HG03439 (cell line): ENCODE data around the gene CLCN4.

Source experiments
- ATAC-seq: cut with Tn5 transposase; IDR thresholded peaks from one replicate; pipeline ENCODE4 v1.9.1; 2021; ENCODE audit warnings: mild to moderate bottlenecking, moderate library complexity; ENCODE audit not compliant: unreplicated experiment

Gene CLCN4

DNA sequence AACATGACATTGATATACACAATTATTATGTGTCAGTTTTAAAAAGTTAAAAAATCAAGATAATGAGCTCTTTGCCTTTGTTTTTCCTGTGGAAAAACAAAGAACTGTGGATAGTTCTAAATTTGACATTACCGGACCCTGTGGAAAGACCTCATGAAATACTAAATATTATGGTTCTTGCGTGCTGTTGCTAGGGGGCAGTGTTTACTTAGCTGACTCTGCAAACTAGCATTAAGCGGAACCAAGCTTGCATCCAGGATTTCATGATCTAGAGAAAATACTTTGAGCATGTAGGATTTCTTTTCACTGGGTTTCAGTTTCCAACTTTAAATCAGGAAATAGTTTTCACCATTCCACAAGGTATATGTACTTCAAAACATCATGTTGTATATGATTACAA lies 33.6 kb downstream of the CLCN4 start:
- no peak for ATAC-seq

DNA sequence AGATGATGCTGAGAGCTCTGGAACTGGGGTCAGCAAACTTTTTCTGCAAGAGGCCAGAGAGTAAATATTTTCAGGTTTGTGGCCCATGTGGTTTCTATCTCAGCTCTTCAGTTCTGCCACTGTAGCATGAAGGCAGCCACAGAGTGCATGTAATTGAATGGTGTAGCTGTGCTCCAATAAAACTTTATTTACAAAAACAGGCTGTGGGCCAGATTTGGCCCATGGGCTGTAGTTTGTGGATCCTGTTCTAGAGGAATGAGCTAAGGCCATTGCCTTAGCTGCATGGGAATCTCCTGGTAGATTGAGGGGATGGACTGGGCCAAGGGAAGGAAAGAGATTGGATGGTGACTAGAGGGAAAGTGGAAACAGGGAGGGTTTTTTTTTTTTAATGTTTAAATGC lies 36.8 kb downstream of the CLCN4 start:
- no peak for ATAC-seq

DNA sequence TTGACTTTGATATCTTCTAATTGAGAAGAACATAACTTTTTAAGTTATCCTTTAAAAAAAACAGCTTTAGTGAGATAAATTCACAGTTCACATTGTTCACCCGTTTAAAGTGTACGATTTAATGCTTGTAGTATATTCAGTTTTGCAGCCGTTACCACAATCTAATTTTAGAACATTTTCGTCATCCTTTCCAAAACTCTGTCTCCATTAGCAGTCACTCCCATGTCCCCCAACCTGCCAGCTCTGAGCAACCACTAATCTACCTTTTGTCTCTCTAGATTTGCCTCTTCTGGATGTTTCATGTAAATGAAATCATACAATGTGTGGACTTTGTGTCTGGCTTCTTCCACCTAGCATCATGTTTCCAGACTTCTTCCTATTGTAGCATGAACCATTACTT lies 38.6 kb downstream of the CLCN4 start:
- ATAC-seq: no peak

DNA sequence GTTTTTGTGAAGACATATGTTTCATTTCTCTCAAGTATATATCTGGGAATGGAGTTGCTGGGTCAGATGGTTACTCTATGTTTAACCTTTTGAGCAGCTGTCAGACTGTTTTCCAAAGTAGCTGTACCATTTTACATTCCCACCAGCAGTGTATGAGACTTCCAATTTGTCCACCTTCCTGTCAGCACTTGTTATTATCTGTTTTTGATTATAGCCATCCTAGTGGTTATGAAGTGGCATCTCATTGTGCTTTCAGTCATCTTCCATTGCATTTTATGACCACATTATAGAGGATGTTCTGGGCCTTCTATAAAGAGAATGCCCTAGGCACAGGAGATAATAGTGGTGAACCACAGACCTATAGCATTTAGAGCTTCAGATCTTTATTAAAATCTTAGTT lies 39.2 kb downstream of the CLCN4 start:
- ATAC-seq: no peak

DNA sequence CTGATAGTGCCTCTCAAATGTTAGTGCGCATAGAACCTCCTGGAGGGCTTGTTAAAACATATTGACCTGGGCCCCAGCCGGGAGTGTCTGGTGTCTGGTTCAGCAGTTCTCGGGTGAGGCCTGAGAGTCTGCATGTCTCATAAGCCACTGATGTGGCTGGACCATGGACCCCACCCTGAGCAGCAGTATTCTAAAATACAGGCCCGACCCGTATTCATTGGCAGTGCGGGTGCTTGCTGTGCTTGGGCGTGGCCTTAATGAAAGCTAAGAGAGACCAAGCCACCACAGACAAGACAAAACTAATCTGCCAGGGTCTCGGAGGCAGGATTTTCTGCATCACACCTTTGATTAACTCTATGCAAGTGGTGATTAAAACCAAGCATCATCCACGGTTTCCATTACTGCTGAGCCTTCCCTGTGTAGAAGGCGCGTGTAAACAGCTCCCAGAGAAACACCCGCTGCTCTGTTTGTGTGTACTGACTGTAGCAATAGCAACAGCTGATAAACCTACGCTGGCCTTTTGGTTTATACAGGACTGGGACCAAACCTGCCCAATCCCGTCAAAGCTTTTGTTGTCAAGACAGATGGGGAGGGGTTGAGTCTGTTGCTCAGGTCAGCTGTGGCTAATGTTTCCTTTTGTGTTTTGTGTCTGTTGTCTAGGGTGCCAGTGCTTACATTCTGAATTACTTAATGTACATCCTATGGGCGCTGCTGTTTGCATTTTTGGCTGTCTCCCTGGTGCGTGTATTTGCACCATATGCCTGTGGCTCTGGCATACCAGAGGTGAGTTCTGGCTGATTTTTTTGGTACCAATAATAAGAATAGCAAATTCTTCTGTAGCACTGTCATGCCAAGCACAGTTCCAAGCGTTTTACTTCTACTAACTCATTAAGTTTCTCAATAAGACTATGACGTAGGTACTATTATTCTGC lies 40.8 kb downstream of the CLCN4 start:
- ATAC-seq: no peak

DNA sequence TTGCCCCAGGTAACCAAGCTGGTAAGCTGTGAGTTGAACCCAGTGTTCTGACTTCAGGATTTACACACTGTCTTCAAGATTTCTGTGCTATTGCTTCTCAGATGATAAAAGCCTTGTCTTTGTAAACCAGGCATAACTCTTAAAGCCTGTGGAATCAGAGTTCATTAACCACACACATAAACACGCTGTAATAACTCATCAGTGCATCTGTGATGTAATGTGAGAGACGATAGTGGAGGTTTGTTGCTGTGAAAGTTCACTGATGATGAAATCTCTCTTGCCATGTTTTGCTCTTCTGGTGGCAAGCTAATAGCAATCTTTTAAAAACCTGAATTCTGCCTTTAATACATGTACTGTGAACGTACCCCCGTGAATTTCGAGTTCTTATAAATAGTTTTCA lies 41.5 kb downstream of the CLCN4 start:
- ATAC-seq: no peak

DNA sequence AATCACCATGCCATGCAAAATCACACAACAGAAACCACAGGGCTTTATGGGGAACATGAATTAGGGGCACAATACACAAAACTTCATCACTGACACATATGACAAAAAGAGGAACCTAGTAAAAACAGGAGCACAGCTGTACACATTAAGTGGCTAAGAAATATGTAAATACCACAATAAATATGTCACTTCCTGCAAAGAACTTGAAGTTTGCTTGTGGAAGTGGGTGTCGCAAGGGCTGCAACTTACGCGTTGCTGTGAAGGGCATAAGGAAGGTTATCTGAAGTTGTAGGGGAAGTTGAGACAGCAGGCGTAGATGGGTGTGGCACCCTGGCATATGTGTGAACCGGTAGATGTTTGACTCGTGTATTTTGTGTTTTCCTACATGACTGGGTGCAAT lies 42.4 kb downstream of the CLCN4 start:
- ATAC-seq: peak; percentile 96

DNA sequence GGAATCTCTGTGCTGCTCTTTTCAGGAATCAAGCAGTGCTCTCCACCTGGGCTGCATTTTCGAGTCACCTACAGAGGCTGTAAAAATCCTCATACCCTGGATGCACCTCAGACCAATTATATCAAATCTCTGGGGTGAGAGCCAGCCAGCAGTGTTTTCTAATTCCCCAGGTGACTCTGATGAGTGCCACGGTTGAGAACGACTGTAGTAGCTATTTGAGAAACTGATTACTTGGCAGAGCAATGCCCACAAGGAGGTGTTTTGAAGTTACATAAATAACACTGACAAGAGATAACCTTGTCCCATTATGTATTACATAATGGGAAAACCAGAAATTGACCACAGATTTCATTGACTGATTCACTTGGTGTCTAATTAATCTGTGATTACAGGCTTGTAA lies 46.8 kb downstream of the CLCN4 start:
- no peak for ATAC-seq

DNA sequence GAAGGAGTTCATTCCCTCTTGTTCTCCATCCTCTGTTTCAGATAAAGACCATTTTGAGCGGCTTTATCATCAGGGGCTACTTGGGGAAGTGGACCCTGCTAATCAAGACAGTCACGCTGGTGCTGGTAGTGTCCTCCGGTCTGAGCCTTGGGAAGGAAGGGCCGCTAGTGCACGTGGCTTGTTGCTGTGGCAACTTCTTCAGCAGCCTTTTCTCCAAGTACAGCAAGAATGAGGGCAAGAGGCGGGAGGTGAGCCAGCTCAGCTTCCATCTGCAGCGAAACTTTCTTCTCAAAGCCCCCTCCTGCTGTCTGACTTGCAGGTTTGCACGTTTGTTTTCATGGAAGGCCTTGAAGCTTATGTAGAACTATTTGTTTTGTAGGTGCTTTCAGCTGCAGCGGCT lies 49.5 kb downstream of the CLCN4 start:
- no peak for ATAC-seq

DNA sequence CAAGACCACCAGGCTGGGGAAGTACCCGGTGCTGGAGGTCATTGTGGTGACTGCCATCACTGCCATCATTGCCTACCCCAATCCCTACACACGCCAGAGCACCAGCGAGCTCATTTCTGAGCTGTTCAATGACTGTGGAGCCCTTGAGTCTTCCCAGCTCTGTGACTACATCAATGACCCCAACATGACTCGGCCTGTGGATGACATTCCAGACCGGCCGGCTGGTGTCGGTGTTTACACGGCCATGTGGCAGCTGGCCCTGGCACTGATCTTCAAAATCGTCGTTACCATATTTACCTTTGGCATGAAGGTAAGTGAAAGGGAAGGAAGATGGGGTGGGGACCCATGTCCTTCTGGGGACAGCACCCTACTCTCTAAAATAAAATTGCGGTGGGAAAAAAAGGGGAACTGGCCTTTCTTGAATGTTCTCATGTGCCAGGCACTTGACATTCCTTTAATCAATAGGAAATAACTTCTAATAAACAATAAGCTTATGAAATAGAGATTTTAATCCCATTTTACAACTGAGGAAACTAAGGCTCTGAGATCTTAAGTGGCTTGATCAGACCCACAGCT lies 51.6 kb downstream of the CLCN4 start:
- no peak for ATAC-seq

DNA sequence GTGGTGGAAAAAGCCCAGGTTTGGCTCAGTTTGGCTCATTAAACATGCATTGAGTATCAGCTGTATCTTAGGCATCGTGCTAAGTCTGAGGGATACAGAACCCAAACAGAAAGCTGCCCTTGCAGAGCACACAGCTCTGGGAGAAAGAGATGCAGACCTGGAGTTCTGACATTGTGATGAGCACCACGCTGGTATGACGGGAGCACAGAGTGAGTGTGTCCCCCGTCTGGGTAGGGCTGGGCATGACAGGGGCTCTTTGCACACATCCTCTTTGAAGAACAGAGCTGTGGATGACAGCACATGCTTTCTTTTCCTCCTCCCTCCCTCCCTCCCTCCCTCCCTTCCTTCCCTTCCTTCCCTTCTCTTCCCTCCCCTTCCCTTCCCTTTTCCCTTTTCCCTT lies 52.2 kb downstream of the CLCN4 start:
- ATAC-seq: no peak

DNA sequence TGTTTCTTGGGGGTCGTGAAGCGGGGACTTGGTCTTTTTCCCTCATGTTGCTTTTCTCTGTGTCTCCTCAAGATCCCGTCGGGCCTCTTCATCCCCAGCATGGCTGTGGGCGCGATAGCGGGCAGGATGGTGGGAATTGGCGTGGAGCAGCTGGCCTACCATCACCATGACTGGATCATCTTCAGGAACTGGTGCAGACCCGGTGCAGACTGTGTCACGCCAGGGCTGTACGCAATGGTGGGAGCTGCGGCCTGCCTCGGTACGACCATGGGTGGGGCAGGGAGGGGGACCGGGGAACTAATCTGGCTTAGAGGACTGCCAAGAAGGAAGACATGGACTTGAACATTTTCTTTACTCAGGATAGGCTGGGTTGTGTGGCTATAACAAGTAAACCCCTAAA lies 55.6 kb downstream of the CLCN4 start:
- no peak for ATAC-seq

DNA sequence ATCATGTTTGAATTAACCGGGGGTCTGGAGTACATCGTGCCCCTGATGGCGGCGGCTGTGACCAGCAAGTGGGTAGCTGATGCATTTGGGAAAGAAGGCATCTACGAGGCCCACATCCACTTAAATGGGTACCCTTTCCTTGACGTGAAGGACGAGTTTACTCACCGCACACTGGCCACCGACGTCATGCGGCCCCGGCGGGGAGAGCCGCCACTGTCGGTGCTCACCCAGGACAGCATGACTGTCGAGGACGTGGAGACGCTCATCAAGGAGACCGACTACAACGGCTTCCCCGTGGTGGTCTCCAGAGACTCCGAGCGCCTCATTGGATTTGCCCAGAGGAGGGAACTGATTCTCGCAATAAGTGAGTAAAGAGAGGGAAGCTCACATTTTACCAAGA lies 56.9 kb downstream of the CLCN4 start:
- no peak for ATAC-seq

DNA sequence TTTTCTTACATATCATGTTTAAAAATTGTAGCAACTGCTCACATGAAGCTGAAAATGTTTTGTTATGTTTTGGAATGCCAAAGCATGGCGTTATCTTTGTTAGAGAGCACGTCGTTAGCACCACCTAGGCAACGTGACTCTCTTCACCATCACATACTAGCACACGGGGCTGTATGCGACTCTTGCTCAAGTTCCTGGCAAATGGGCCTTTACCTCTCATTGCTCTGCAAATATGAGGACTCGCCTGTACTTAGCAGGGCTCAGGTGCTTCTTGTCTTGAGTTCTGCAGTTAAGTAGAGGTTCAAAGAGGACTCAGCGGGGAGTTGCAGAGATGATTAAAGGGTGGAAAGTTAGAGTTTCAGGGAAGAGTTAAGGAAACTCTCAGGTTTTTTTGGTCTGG lies 59.4 kb downstream of the CLCN4 start:
- ATAC-seq: no peak

DNA sequence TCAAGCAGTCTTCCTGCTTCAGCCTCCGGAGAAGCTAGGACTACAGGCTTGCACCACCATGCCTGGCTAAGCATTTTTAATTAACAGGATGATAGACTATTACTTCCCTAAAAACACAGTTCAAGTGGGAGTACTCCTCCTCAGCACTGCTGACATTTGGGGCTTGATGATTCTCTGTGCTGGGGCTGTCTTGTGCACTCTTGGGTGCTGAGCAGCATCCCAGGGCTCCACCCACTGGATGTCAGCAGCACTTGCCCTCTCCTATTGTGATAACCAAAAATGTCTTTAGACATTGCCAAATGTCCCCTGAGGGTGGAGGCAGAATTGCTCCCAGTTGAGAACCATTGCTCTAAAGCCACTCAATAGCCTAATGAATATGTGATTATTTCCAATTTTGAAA lies 60.4 kb downstream of the CLCN4 start:
- ATAC-seq: no peak

DNA sequence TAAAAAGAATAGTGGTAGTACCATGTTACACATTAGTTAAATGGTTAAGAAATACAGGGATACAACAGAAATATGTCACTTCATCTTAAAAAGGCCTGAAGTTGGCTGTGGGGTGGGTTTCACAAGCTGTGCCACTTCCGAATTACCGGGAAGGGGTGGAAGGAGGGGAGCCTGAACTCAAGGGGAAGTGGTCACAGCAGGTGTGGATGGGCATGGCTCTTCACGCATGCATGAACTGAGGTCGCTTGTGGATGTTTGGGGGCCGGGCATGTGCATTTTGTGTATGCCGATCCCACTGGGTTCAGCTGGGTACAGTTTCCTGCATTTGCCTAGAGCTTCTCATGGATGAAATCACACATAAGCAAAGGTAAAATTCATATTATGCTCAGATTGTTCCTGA lies 64.9 kb downstream of the CLCN4 start:
- no peak for ATAC-seq

DNA sequence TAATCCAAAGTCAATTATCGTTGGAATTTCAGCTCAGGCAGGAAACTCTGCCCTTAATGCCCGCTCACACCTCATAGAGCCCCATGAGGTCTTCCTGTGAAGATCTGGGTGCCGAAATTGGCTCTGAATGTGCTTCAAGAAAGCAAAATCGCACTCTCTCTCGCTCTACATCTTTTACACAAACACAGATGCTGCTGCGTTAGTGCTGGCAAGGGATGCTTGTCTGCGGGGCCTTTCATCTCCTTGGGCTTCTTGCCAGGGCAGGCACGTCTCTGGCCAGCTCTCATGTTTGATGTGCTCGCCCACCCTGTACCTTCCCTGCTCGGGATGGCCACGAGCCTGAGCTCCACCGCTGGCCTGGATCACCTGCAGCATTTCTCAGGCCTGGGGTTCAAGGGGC lies 66.5 kb downstream of the CLCN4 start:
- ATAC-seq: no peak

DNA sequence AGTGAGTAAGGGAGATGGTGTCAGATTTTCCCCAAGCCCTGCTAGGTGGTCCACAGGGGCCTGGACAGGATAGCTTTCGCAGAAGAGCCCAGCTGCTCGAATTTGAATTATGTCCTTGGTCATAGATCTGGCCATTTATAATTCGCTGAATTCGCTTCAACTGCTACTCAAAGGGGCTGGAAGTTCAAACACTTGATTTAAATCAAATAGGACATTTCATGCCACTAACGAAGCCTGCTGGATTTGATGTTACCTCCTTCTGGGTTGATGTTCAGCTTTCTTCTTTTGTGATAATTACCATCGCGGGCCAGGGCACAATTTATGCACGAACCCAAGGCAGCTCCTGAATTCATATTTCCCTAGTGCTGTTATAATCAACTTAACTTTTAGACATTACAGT lies 67.0 kb downstream of the CLCN4 start:
- ATAC-seq: no peak

DNA sequence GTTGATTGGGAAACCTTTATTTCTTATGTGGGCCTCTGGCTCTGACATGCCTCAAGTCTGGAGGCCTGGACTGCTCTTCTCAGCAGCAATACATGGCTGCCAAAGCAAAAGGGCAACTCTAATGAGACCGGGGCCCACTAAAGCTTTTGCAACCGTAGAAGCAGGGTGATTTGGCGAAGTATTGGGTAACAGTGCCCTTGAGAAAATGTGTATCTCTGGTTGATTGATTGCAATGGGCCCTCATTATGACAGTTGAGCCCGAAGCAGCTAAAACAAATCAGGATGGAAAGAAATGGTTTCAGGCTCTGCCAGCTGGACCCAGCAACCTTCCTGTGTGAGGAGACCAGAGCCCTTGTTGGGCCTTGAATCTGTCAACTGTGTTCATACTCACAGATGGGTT lies 73.4 kb downstream of the CLCN4 start:
- no peak for ATAC-seq

DNA sequence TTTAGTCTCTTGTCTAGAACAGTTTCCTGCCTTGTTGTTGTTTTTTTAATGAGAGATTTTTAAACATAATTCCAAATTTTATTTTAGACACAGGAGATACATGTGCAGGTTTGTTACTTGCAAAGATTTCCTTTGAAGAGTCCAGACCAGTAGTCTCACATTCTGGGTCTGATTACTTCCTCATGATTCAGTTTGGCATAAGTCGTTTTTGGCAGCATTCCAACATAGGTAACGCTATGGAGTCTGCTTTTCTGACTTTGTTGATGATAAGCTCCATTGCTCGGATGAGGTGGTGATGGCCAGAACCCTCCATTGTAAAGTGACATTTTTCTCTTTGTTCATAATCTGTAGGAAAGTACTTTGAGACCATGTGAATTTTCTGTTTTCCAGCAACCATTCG lies 74.7 kb downstream of the CLCN4 start:
- ATAC-seq: no peak

DNA sequence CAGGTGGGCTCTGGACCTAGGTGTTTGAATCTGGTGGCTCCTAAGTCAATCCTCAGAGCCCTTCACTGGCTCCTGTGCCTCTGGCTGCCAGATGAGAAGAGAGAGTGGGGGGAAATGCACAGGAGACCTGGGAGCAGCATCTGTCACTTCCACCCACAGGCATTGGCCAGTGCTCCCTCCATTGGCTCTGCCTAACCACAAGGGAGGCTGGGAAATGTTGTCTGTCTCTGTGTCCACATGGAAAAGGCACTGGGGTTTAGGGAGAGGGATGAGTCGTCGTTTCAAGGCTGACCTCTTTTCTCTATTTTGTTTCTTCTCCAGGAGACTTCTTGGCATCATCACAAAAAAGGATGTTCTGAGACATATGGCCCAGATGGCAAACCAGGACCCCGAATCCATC lies 76.4 kb downstream of the CLCN4 start:
- ATAC-seq: no peak

DNA sequence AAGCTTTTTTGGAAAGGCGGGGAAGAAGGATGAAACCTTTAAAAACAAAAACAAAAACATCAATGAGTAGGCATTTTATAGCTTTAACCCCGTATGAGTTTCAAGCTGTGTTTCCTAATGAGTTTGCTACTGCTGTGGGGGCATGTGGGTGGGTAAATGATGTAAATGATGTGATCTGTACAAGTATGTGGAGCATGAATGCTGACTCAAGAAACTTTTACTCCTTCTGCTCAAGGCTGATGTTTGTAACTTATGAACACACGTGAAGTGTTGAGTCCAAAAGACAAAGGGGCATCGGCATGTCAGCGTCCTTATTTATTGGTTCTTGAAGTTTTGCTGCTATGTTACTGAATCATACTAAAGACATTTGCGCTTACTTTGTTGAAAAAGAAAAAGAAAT lies 76.9 kb downstream of the CLCN4 start:
- ATAC-seq: no peak

DNA sequence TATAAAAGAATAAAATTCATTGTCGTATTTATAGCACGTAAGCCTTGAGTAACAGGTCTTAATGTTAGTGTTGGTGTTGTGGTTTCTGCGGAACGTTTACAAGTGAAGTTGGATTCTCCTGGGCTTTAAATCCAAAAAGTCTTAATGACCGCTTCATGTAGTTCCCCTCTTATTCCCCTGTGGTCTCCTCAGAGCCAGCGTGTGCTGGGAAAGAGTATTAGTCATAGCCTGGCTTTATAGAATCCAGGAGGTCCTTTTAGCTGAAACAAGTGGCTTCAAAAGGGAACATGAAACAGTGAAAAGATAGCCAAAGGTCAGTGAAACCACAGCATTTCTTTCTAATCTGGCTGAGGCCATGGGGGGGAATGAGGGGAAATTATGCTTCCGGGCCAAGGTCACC lies 79.1 kb downstream of the CLCN4 start:
- no peak for ATAC-seq
